C4-2B (cell line): ENCODE data around the gene MEG3.

ENCODE experiments used
- CTCF ChIP-seq: fragments of 450-650 bp; conservative IDR thresholded peaks from 2 replicates; pipeline ENCODE4 v1.5.1; 2017; ENCODE audit warnings: mild to moderate bottlenecking
- ZFX ChIP-seq: fragments of 450-650 bp; IDR thresholded peaks from 2 replicates; pipeline ENCODE4 v1.6.1; 2017

GRCh38 chr14:100834794-100835547 is 9.1 kb downstream of the MEG3 start:
- TF ChIP-seq CTCF (no peak), ZFX (no peak)
